ENCODE data around the gene COPA. TPM values are rescaled to one million over a fixed set of nuclear protein-coding genes. Genes with fewer than 3 reads are reported as not detected.

The COPA gene
- total RNA-seq, 2 donors from 2014 or later: 221 to 231 TPM

- ATAC-seq (no peak), DNase-seq (ENCODE audit: low spot score) (no peak)
- Mint-ChIP-seq H3K27me3 (no peaks in the 10 kb centered on the region), H3K36me3 (peaks cover 18% of the 10 kb centered on the region), H3K27ac (peak overlapping the region in 1 of 2 donors; percentile 62), H3K4me3 (no peak overlapping the region), H3K4me1 (ENCODE audit: low read depth in 2 of 2) (peaks cover 0 to 13% of the 10 kb centered on the region in 2 donors), H3K9me3 (no peaks in the 10 kb centered on the region)
Measured at GRCh38 chr1:160239582-160240299, 103.3 kb downstream of the COPA start.

Other genes with a start within 250 kb of the COPA start
- 10 to 100 TPM; 20.6 to 25.8 TPM for gene IGSF8, start 244.6 kb downstream of the COPA start, total RNA-seq
- gene ATP1A2, start 227.5 kb downstream of the COPA start, total RNA-seq: not detected
- not detected for gene ATP1A4, start 191.6 kb downstream of the COPA start, total RNA-seq
- gene CASQ1, start 152.7 kb downstream of the COPA start, total RNA-seq: not detected
- gene PEA15, start 137.9 kb downstream of the COPA start, total RNA-seq: 10 to 100 TPM; 55.7 to 63.3 TPM
- 100 to 1,000 TPM in 1 of 2 donors, 10 to 100 TPM in 1; 86.3 to 115 TPM for gene DCAF8, start 80.7 kb downstream of the COPA start, total RNA-seq
- 10 to 100 TPM; 38.7 to 69.8 TPM for gene PEX19, start 58.1 kb downstream of the COPA start, total RNA-seq
- gene NCSTN, start 133 bp upstream of the COPA start, total RNA-seq: 10 to 100 TPM; 92.5 to 95.9 TPM
- gene NHLH1, start 23.8 kb upstream of the COPA start, total RNA-seq: 1 to 10 TPM; 1.2 to 2.0 TPM
- not detected for gene VANGL2, start 57.3 kb upstream of the COPA start, total RNA-seq
- 10 to 100 TPM; 10.9 to 17.7 TPM for gene SLAMF6, start 180.0 kb upstream of the COPA start, total RNA-seq
- gene CD84, start 236.2 kb upstream of the COPA start, total RNA-seq: 10 to 100 TPM in 1 of 2 donors, 1 to 10 TPM in 1; 3.8 to 13.4 TPM

All from natural killer cell treated with Interleukin-12 subunit alpha and Interleukin-12 subunit beta and Interleukin-15 and Interleukin-18, amount 100 ng/mL, for 72 hours (primary cell).